Right lung (tissue), 5 donors: ENCODE results near the gene TMEM145. TPM values are rescaled to one million over a fixed set of nuclear protein-coding genes. Genes with fewer than 3 reads are reported as not detected.

ENCODE experiments used
- DNase-seq, 2 donors: peaks; one replicate each; pipeline ENCODE4 v3.0.0-alpha.2; 2013
- polyA plus RNA-seq, 5 donors: library from polyadenylated mRNA; unstranded; fragments of 120-200 nt; gene quantifications; one replicate each; pipeline versions ENCODE4 v1.2.1 to v1.2.3, GENCODE V29; 2013; ENCODE audit warnings: inconsistent platforms in 1 of 5, low replicate concordance in 1 of 5; ENCODE audit not compliant: insufficient read length in 5 of 5, insufficient read depth in 1 of 5

The TMEM145 gene
- polyA plus RNA-seq, 5 donors = 0.50 to 1.4 (median 0.84) TPM

GRCh38 chr19:42288881-42289555 is 24.1 kb upstream of the TMEM145 start:
- DNase-seq = no peak

- no peak for DNase-seq
Measured at GRCh38 chr19:42289556-42290041, 23.5 kb upstream of the TMEM145 start.

GRCh38 chr19:42290136-42290522 is 23.0 kb upstream of the TMEM145 start:
- DNase-seq = no peak

GRCh38 chr19:42290523-42291434 is 22.3 kb upstream of the TMEM145 start:
- no peak for DNase-seq

- DNase-seq = no peak
Measured at GRCh38 chr19:42291435-42291810, 21.7 kb upstream of the TMEM145 start.

GRCh38 chr19:42292042-42292960 is 20.8 kb upstream of the TMEM145 start:
- no peak for DNase-seq

- no peak for DNase-seq
Measured at GRCh38 chr19:42292963-42293362, 20.1 kb upstream of the TMEM145 start.

- no peak for DNase-seq
Measured at GRCh38 chr19:42293540-42293939, 19.6 kb upstream of the TMEM145 start.

- no peak for DNase-seq
Measured at GRCh38 chr19:42293948-42294347, 19.2 kb upstream of the TMEM145 start.

- DNase-seq = no peak
Measured at GRCh38 chr19:42294471-42295137, 18.5 kb upstream of the TMEM145 start.

GRCh38 chr19:42295342-42295741 is 17.8 kb upstream of the TMEM145 start:
- DNase-seq = no peak

- DNase-seq = peak in 1 of 2 donors; percentile 66
Measured at GRCh38 chr19:42295831-42296525, 17.1 kb upstream of the TMEM145 start.

GRCh38 chr19:42297039-42297438 is 16.1 kb upstream of the TMEM145 start:
- DNase-seq = no peak

GRCh38 chr19:42301646-42302203 is 11.4 kb upstream of the TMEM145 start, which contains the start of gene PRR19:
TSS of gene PRR19 (plus strand) at chr19:42302132. CDS start at chr19:42309585, 7,453 bp downstream.
- no peak for DNase-seq

GRCh38 chr19:42303101-42303464 is 10.0 kb upstream of the TMEM145 start:
- DNase-seq = no peak

- DNase-seq = no peak
Measured at GRCh38 chr19:42303876-42304275, 9.2 kb upstream of the TMEM145 start.

- no peak for DNase-seq
Measured at GRCh38 chr19:42306646-42307045, 6.5 kb upstream of the TMEM145 start.

GRCh38 chr19:42309686-42310085 is 3.4 kb upstream of the TMEM145 start:
- no peak for DNase-seq

GRCh38 chr19:42311657-42312056 is 1.5 kb upstream of the TMEM145 start:
- DNase-seq = no peak

- no peak for DNase-seq
Measured at GRCh38 chr19:42312370-42312769, 739 bp upstream of the TMEM145 start.
